GM10248 (cell line): ENCODE results near the gene PTPRN2.

ENCODE experiments used
- CTCF ChIA-PET: fragments of 300-600 bp; sonication (Branson Sonifier 250); formaldehyde crosslinking; extraction: SDS; loops from one replicate; lab custom pipeline; 2021; ENCODE audit warnings: antibody characterized with exemption; lab: Yijun Ruan, JAX
- POLR2A ChIA-PET: fragments of 350-650 bp; sonication (Branson Sonifier 250); formaldehyde crosslinking; extraction: SDS; loops from one replicate; lab custom pipeline; 2020; ENCODE audit warnings: antibody characterized with exemption; lab: Yijun Ruan, JAX
- DNase-seq: peaks from one replicate; pipeline ENCODE4 v3.0.0; 2012; ENCODE audit errors: extremely low spot score
- TF ChIP-seq, protein P1 (sequence below): IDR thresholded peaks from 2 replicates; pipeline ENCODE4 v1.5.1; 2012; ENCODE audit warnings: mild to moderate bottlenecking, low read depth; ENCODE audit errors: extremely low read depth, missing control alignments, control extremely low read depth

Gene PTPRN2

DNA sequence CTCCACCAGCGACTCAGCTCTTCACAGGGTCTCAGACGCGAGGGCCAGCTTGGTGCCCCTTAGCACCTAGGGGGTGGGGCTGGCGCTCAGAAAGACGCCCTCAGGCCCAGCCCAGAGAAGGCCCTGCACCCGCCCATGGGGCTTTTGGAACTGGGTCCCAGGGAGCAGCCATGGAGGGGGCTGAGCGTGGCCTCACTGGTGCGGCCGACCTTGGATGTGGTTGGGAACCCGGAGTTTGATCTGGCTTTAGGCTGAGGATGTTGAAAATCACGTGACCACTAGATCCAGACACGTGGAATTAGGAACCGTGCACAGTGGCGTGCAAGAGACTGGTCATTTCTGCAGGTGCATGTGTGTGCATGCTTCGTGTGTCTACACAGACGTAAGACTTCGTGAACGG lies 1065.4 kb downstream of the PTPRN2 start:
- ChIA-PET CTCF (no interaction called here), POLR2A (no interaction called here)
- TF ChIP-seq, protein P1, sequence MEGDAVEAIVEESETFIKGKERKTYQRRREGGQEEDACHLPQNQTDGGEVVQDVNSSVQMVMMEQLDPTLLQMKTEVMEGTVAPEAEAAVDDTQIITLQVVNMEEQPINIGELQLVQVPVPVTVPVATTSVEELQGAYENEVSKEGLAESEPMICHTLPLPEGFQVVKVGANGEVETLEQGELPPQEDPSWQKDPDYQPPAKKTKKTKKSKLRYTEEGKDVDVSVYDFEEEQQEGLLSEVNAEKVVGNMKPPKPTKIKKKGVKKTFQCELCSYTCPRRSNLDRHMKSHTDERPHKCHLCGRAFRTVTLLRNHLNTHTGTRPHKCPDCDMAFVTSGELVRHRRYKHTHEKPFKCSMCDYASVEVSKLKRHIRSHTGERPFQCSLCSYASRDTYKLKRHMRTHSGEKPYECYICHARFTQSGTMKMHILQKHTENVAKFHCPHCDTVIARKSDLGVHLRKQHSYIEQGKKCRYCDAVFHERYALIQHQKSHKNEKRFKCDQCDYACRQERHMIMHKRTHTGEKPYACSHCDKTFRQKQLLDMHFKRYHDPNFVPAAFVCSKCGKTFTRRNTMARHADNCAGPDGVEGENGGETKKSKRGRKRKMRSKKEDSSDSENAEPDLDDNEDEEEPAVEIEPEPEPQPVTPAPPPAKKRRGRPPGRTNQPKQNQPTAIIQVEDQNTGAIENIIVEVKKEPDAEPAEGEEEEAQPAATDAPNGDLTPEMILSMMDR: no peak
- no peak for DNase-seq

DNA sequence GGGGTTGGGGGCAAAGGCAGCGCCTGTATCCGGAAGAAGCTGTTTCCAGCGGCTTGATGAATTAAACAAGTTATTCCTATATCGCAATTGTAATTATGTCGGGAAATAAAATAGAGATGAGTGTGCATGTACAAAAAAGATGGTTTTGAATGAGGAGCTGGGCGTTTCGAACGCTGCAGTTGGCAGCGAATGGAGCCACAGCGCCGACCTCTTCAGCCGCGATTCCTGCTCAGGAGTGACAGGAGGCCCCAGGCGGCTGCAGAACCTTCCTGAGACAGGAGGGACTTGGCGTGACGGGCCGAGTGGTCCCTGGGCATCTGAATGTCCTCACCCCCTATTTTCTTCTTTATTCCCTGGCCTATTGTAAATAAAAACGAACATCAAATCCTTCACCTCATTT lies 1065.9 kb downstream of the PTPRN2 start:
- no peak for DNase-seq
- CTCF ChIA-PET: no interaction called here
- POLR2A ChIA-PET: no interaction called here
- TF ChIP-seq, protein P1: no peak

DNA sequence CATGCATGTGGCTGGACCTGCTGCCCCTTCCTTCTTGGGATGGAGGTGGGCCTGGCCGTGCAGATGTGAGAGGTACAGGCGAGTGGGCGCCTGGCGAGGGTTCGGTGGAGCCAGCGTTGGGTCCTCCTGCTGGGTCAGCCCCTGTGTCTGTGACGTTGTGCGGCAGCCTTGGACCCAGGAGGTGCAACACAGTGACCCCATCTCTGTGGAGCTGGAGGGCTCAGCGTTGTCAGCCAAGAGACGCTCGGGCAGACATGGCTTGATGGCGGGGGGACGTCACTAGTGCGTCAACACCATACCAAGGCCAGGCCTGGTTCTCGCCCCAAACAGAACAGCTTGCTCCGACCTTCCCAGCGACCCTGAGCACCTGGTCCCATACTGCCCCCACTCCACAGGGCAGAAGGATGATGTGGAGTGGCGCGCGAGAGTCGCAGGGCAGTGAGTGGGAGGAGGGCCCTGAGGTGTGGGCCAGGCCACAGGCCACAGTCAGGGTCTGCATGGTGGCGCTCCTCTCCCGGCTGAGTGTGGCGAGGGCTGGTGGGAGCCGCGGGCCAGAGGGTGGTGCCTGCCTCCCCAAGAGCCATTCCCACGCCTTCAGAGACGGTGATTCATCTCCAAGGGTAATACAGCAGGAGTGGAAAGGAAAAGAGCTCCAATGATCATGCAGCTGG lies 1066.4 kb downstream of the PTPRN2 start:
- POLR2A ChIA-PET: no interaction called here
- DNase-seq: no peak
- TF ChIP-seq, protein P1: no peak
- CTCF ChIA-PET: no interaction called here

DNA sequence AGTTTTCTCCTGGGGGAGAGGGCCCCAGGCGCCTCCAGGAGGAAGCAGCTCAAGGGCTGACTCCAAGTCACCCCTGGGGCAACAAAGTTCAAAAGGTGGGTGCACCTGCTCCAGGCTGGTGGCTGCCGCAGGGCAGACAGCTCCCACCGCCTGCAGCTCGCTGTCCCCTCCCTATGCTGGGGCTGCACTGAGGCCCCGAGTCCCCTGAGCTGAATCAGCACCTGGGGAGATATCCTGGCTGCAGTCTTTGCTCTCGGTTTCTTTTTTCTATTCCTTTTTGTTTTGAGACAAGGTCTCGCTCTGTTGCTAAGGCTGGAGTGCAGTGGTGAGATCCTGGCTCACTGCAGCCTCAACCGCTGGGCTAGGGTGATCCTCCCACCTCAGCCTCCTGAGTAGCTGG lies 1067.4 kb downstream of the PTPRN2 start:
- TF ChIP-seq, protein P1: no peak
- CTCF ChIA-PET: no interaction called here
- no peak for DNase-seq
- POLR2A ChIA-PET: no interaction called here

DNA sequence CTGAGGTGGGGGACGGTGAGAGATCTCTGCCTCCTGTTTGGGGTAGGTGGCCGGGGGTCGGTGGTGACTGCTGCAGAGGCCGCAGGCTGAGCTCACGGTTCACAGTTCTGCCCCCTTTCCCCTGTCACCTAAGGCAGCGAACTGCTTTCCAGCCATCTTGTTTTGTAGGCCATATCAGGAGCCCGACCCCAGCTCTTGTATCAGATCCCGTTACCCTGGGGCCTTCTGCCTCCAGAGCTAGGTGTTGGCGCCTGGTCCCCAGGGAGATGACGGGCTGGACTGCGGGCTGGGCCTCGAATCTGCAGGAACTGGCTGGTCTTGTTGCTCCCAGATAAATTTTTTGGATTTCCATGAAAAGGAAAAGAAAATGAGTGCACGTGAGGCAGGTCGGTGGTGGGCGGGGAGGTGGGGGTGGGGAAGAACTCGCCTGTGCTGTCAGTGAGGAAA lies 1067.8 kb downstream of the PTPRN2 start:
- POLR2A ChIA-PET: no interaction called here
- TF ChIP-seq, protein P1: no peak
- CTCF ChIA-PET: no interaction called here
- no peak for DNase-seq

DNA sequence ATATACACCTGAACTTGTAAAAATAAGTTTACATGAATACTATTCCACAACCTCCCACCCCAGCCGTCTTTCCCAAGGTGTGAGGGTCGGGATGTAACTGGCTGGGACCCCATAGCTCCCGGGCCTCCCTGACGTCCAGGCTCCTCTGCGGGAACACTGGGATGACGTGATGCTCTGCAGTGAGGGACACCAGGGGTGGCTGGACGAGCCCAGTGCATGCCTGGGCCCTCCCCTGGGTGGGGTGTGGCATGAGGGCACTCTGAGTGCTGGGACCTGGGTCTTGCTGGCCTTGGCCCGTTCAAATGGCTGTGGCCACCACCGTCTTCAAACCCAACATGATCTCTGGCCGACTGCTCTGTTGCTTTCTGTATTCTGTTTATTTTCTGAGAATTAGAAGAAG lies 1068.4 kb downstream of the PTPRN2 start:
- no peak for DNase-seq
- ChIA-PET POLR2A (no interaction called here), CTCF (no interaction called here)
- TF ChIP-seq, protein P1: no peak

DNA sequence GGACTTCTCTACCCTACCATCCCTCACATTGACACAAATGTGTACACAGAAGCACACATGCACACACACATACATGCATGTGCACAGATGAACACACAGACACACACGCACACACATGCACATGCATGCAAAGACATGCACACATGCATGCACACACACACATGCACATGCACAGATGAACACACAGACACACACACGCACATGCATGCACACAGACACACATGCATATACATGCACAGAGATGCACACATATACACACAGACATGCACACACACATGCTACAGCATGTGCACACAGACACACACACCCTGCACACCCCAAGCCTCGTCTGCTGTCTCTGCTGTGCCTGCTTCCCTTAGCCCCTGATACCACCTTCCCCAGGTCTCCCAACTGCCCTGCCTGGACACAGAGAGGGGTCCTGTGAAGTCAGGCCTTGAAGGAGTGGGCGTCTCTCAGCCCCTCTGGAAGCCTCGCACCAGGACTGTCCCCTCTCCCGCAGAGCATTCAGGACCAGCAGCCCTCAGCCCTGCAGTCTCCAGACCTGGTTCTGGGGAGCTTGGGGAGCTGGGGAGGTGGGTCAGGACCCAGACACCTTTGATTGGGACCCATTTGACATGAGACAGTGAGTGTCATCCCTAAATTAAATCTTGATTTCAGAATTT lies 1069.0 kb downstream of the PTPRN2 start:
- POLR2A ChIA-PET: no interaction called here

More for the DNA sequence above, 1069.0 kb downstream of the PTPRN2 start:
- TF ChIP-seq, protein P1: no peak
- CTCF ChIA-PET: no interaction called here
- DNase-seq: no peak
